NCI-H510A treated with DMSO at 0.1 percent for 48 hours (cell line): Measurements from ENCODE around the gene BMP8B.
A peak's percentile ranks its signal among the peaks of the same experiment; 100 is the strongest.
"Not testable (repeated sequence)": the region's sequence is repeated elsewhere in the genome, so short reads cannot be mapped to it uniquely, and the experiment has no call there.

Experiments
- DNase-seq: peaks from one replicate; lab custom pipeline; 2025; lab: John Stamatoyannopoulos, UW

The BMP8B gene

DNA sequence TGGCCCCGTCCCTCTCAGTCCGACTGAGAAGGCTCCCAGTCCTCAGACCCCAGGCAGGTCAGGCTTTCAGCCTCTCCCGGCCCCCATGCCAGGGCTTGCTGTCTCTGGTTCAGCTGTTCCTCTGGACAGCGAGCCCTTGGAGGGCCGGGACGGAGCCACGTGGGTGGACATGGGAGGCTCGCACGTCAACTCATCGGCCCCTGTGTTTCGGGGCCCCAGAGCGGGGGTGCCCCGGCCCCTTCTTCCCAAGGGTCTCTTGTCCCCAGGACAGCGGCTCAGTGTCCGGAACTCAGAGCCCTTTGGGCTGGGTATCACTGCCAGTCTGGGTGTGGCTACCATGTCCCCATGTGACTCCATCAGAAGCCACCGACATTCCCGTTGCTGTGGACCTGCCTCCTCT, 10.8 kb downstream of the BMP8B start:
- DNase-seq, result not testable (repeated sequence)

GRCh38 chr1:39777306-39777705, 11.4 kb downstream of the BMP8B start:
- no peak for DNase-seq

DNA sequence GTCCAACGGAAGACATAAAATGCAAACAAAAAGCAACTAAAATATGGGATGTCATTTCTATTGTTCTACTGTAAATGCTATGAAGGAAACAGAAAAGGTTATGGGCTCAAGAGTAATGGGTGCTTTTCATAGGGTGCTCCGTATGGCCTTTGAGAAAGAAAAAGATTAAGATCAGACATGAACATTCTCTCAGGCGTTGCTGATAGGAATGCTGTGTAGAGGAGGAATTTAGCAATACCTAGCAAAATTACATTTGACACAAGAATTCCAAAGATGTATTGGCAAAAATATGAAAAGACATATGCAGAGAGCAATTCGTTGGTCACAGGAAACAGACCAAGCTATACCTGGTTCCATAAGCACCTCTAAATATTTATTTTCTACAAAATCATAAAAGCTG, 11.8 kb downstream of the BMP8B start:
- DNase-seq, result no peak

DNA sequence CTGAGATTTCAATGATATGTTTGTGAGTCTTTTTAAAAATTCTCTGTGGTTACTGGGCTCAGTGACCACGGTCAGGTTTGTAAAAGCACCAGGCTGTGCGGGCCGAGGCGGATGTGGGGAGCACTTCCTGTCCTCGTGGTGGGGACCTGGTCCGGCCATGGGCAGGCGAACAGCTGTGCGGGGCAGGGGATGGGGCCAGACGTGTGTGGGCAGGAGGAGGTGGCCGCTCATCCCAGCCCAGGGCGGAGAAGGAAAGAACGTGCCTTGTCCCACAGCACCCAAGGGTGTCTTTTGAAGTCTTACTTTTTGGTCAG, 12.3 kb downstream of the BMP8B start:
- no peak for DNase-seq

- not testable (repeated sequence) for DNase-seq
These were observed 12.8 kb downstream of the BMP8B start for GRCh38 chr1:39775676-39776399.

- not testable (repeated sequence) for DNase-seq
These were observed 13.5 kb downstream of the BMP8B start for GRCh38 chr1:39775141-39775540.

- DNase-seq, result not testable (repeated sequence)
These were observed 15.2 kb downstream of the BMP8B start for GRCh38 chr1:39773369-39773979.

- not testable (repeated sequence) for DNase-seq
These were observed 17.6 kb downstream of the BMP8B start, which contains the start of gene OXCT2 for GRCh38 chr1:39771022-39771532. Gene OXCT2, minus strand, starts transcription at chr1:39771348. Its CDS starts 93 bp downstream, at chr1:39771255.

DNA sequence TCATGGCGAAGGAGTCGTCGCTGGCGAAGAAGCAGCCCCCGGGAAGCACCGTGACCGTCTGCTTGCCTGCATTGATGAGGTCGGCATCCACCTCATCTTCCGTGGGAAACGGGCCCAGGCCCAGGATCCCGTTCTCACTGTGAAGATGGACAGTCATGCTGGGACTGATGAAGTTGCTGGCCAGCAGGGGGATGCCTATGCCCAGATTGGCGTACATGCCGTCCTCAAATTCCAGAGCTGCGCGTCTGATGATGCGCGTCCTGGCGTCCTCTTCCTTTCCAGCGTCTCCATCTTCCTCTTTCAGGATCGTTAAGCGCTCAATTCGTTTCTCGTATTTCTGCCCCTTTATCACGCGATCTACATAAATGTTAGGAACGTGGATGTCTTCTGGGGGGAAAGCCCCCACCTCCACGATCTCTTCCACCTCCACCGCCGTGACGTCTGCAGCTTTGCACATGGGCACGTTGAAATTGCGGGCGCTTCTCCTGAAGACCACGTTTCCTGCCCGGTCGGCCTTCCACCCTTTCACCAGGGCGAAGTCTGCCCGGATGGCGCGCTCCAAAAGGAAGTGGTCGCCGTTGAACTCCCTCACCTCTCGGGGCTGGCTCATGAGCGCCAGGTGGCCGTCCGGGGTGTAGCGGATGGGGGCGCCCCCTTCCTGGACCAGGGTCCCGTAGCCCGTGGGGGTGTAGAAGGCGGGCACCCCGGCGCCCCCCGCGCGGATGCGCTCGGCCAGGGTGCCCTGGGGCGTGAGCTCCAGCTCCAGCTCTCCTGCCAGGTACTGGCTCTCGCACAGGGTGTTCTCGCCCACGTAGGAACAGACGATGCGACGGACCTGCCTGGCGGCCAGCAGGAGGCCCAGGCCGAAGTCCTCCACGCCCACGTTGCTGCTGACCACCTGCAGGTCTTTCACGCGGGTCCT, 18.3 kb downstream of the BMP8B start:
- not testable (repeated sequence) for DNase-seq

GRCh38 chr1:39769502-39769901, 19.2 kb downstream of the BMP8B start:
- not testable (repeated sequence) for DNase-seq

GRCh38 chr1:39766466-39766865, 22.2 kb downstream of the BMP8B start:
- DNase-seq, result not testable (repeated sequence)

DNA sequence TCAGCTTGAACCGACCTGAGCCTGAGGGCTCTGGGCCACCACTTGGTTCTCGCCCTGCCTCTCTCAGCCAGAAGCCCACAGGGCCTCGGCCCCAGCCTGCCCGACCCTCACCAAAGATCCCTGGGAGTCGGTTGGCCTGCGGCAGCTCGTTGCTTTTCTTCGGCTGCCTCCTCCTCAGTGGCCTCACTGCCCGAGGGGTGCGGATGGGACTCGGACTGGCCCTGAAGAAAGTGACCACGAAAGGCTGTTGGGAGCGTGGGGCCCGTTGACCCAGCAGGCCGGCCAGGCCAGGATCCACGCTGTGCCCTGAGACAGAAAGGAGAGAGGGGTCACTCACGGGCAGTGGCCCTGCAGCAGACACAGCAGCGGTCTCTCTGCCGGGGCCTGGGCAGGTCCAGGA, 24.2 kb downstream of the BMP8B start:
- DNase-seq, result not testable (repeated sequence)

GRCh38 chr1:39763619-39764374, 24.9 kb downstream of the BMP8B start:
- not testable (repeated sequence) for DNase-seq

DNA sequence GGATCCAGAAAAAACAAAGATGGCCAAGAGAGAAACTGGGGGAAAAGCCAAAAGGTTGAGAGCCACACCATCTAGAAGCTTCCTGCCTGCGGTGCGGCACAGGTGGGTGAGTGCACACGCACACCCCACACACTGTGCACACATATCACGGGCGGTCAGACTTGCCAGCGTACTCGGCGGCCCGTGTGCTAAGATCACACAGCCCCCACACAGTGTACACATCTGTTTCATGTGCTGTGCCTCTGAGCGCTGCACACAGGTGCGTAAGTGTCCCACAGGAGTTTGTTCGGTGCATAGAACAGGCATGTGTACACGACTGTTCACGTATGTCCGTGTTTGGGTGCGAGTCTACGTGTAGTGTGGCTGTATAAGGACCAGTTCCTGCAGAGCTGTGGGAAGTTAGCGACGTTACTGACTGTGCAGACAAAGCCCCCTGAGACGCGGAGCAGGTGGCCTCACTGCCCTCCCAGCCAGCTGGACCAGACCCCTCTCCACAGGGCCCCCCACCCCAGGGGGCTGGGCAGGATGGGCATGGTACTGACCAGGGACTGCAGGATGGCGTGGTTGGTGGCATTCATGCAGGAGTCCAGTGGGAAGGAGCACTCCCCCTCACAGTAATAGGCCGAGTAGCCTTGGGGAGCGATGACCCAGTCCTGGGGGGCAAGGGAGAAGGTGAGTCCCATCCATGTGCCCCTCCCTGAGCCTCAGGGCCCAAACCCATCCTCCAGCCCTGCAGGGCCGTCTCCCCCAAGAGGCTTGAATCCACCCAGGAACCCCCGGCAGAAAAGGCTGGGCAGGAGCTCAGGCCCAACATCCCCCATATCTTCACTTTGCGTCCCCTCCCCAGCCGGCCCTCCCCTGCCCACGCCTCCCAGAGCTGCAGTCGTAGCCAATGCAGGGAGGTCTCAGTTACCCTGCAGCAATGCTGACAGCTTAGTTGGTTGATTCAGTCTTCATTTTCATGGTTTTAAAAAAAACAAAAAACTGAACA, 25.8 kb downstream of the BMP8B start:
- DNase-seq, result no peak

DNA sequence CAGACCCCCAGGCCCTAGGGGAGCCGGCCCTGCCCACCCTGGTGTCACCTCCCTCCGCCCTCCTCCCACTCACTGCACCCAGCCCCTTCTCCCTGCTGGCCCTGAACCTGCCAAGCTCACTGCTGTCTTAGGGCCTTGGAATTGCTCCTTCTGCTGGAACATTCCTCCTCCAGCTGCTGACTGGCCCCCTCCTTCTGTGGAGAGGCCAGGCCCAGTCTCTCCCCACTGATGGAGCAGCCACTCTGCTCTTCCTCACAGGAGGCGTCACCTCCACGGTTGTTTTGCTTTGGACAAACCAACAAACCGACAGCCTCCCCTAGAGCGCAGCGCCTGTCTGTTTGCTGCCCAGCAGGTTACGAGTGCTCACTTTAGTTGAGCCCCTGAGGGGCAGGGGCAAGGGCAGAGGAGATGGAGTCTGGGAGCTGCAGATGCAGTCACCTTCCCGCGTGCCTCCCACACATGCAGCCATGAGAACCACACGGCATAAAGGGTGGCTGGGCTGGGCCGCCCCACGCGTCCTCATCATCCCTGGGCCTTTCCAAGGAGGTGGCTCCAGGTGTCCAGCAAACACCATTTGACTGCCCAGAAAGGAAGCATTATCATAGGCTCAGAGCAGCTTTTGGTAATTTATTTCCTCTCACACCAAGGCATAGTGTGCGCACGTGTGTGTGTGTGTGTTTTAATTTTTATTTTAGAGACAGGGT, 27.0 kb downstream of the BMP8B start:
- peak; percentile 99 for DNase-seq

DNA sequence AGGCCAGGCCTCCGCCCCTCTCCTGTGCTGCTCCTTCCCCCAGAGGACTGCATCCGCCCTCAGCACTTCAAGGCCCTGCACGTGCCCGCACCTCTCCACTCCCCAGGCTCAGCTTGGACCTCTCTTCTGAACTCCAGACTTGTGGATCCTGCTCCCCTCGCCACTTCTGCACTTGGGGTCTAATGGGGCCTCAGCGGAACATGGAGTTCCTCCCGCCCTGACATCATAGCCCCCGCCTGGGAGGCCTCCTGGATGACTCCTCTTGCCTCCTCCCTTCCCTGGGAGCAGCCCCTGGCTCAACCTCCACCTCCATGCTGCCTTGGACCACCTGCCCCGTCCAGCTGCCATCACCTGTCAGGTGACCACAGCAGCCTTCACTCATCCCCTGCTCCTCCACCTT, 27.6 kb downstream of the BMP8B start:
- no peak for DNase-seq

DNA sequence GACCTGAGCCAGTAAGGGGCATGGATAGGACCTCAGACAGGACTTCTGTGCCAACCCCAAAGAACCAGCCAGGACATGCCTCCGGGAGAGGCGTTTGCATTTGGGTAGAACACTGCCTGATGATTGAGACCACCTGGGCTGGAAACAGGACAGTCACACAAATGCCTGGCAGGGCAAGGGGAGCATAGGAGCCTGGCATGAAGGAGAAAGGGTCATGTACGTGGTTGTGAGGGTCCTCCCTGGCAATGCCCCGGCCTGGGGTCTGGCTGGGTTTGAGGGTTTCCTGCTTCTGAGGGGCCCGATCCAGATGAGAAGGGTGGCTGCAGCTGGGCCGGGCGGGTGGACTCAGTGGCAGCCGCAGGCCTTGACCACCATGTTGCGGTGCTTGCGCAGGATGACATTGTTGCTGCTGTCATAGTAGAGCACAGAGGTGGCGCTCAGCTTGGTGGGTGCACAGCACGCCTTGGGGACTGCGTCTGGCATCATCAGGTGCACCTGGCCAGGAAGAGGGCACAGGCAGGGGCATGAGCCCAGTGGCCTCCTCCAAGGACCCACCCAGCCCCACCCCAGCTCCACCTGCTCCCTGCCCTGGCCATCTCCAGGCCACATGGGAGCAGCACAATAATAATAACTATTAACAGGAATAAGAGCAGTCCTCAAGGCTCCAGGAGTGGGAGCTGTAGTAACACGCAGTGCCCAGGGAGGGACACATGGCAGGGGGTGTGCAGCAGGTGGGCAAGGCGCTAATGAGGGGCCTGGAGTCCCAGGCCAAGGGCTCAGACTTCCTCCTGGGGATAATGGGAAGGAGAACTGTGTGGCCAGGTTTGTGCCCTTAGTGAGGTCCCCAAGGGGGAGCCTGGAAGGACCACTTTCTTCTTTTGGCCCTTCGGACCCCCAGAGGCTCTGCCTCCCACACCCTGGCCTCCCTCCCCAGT, 28.3 kb downstream of the BMP8B start:
- DNase-seq, result no peak

- DNase-seq, result no peak
These were observed 29.3 kb downstream of the BMP8B start for GRCh38 chr1:39759436-39759726.
